Renal pelvis (tissue), 3 donors: ENCODE results near the gene SOX15. TPM values are rescaled to one million over a fixed set of nuclear protein-coding genes. Genes with fewer than 3 reads are reported as not detected.

Experiments used
- polyA plus RNA-seq, 3 donors: library from polyadenylated mRNA; unstranded; fragments of 120-200 nt; gene quantifications; one replicate each; pipeline ENCODE4 v1.2.1, GENCODE V29; 2013; ENCODE audit not compliant: insufficient read length in 3 of 3

Gene SOX15
- polyA plus RNA-seq, 3 donors, result 3.7 to 4.9 (median 3.8) TPM

Other genes with a start within 250 kb of the SOX15 start
- gene KCTD11, start 237.9 kb downstream of the SOX15 start, polyA plus RNA-seq, result 10 to 100 TPM; 11.8 to 14.5 (median 13.1) TPM
- gene TMEM95, start 234.9 kb downstream of the SOX15 start, polyA plus RNA-seq, result not detected
- 1 to 10 TPM; 5.7 to 7.9 (median 6.1) TPM for gene TNK1, start 209.0 kb downstream of the SOX15 start, polyA plus RNA-seq
- 10 to 100 TPM; 37.4 to 45.5 (median 41.1) TPM for gene PLSCR3, start 195.6 kb downstream of the SOX15 start, polyA plus RNA-seq
- gene TMEM256, start 186.0 kb downstream of the SOX15 start, polyA plus RNA-seq, result 100 to 1,000 TPM in 1 of 3 donors, 10 to 100 TPM in 2; 83.2 to 104 (median 93.7) TPM
- gene NLGN2, start 182.2 kb downstream of the SOX15 start, polyA plus RNA-seq, result 10 to 100 TPM; 27.6 to 31.3 (median 29.4) TPM
- not detected for gene SPEM1, start 169.8 kb downstream of the SOX15 start, polyA plus RNA-seq
- not detected for gene SPEM2, start 164.5 kb downstream of the SOX15 start, polyA plus RNA-seq
- not detected for gene SPEM3, start 161.2 kb downstream of the SOX15 start, polyA plus RNA-seq
- 1 to 10 TPM; 4.4 to 5.5 (median 5.1) TPM for gene TMEM102, start 154.7 kb downstream of the SOX15 start, polyA plus RNA-seq
- gene FGF11, start 150.6 kb downstream of the SOX15 start, polyA plus RNA-seq, result 1 to 10 TPM; 5.9 to 6.7 (median 6.0) TPM
- gene CHRNB1, start 145.0 kb downstream of the SOX15 start, polyA plus RNA-seq, result 10 to 100 TPM in 2 of 3 donors, 1 to 10 TPM in 1; 9.0 to 12.1 (median 10.7) TPM
- 10 to 100 TPM; 40.8 to 49.5 (median 47.1) TPM for gene ZBTB4, start 110.5 kb downstream of the SOX15 start, polyA plus RNA-seq
- under 1 TPM; 0.20 to 0.67 (median 0.52) TPM for gene SLC35G6, start 108.6 kb downstream of the SOX15 start, polyA plus RNA-seq
- gene POLR2A, start 105.7 kb downstream of the SOX15 start, polyA plus RNA-seq, result 100 to 1,000 TPM; 142 to 149 (median 143) TPM
- 10 to 100 TPM; 25.7 to 30.1 (median 28.2) TPM for gene TNFSF12, start 41.0 kb downstream of the SOX15 start, polyA plus RNA-seq
- 10 to 100 TPM; 12.8 to 18.2 (median 13.5) TPM for gene TNFSF13, start 31.3 kb downstream of the SOX15 start, polyA plus RNA-seq
- gene SENP3, start 28.2 kb downstream of the SOX15 start, polyA plus RNA-seq, result 10 to 100 TPM; 61.2 to 77.8 (median 73.5) TPM
- gene CD68, start 10.5 kb downstream of the SOX15 start, polyA plus RNA-seq, result 10 to 100 TPM; 58.8 to 76.9 (median 62.4) TPM
- gene MPDU1, start 6.2 kb downstream of the SOX15 start, polyA plus RNA-seq, result 100 to 1,000 TPM; 106 to 126 (median 123) TPM
- 10 to 100 TPM; 48.9 to 54.0 (median 52.3) TPM for gene FXR2, start 24.8 kb upstream of the SOX15 start, polyA plus RNA-seq
- gene SAT2, start 37.7 kb upstream of the SOX15 start, polyA plus RNA-seq, result 100 to 1,000 TPM; 145 to 161 (median 161) TPM
- gene SHBG, start 40.0 kb upstream of the SOX15 start, polyA plus RNA-seq, result 1 to 10 TPM; 4.6 to 7.3 (median 6.4) TPM
- 10 to 100 TPM; 18.1 to 24.2 (median 21.5) TPM for gene ATP1B2, start 60.8 kb upstream of the SOX15 start, polyA plus RNA-seq
- gene TP53, start 97.4 kb upstream of the SOX15 start, polyA plus RNA-seq, result 10 to 100 TPM; 68.2 to 79.1 (median 74.8) TPM
- 10 to 100 TPM; 15.3 to 21.3 (median 17.0) TPM for gene WRAP53, start 98.4 kb upstream of the SOX15 start, polyA plus RNA-seq
- gene EFNB3, start 115.1 kb upstream of the SOX15 start, polyA plus RNA-seq, result 10 to 100 TPM; 21.3 to 29.1 (median 23.8) TPM
- gene DNAH2, start 127.7 kb upstream of the SOX15 start, polyA plus RNA-seq, result under 1 TPM; 0.24 to 0.67 (median 0.34) TPM
- 10 to 100 TPM; 26.2 to 32.3 (median 28.8) TPM for gene KDM6B, start 244.1 kb upstream of the SOX15 start, polyA plus RNA-seq